Osteoblast (primary cell): ENCODE results near the gene SLC35F1. TPM values are rescaled to one million over a fixed set of nuclear protein-coding genes. Genes with fewer than 3 reads are reported as not detected.

Source experiments
- DNase-seq: peaks from one replicate; pipeline ENCODE4 v3.0.0; 2011; ENCODE audit warnings: low spot score, mixed read lengths; ENCODE audit not compliant: insufficient read length; ENCODE audit errors: missing footprints
- H2AFZ ChIP-seq: 2 replicates; pipeline ENCODE4 v1.6.0; 2011; ENCODE audit warnings: mild to moderate bottlenecking, low read length
- H3K27ac ChIP-seq: 2 replicates; pipeline ENCODE4 v1.5.1; 2011; ENCODE audit warnings: mild to moderate bottlenecking, low read depth, low read length, moderate library complexity
- H3K27me3 ChIP-seq: 2 replicates; pipeline ENCODE4 v1.6.0; 2012; ENCODE audit warnings: mild to moderate bottlenecking, control low read depth, inconsistent platforms, low read length, moderate library complexity; ENCODE audit not compliant: insufficient read depth
- H3K36me3 ChIP-seq: 2 replicates; pipeline ENCODE4 v1.5.1; 2011; ENCODE audit warnings: mild to moderate bottlenecking, low read length, control low read depth, moderate library complexity; ENCODE audit not compliant: insufficient read depth
- H3K4me1 ChIP-seq: 2 replicates; pipeline ENCODE4 v1.5.1; 2011; ENCODE audit warnings: mild to moderate bottlenecking, low read length, control low read depth, moderate library complexity; ENCODE audit not compliant: insufficient read depth
- H3K4me2 ChIP-seq: 2 replicates; pipeline ENCODE4 v1.6.0; 2011; ENCODE audit warnings: mild to moderate bottlenecking, low read length; ENCODE audit not compliant: insufficient read depth
- H3K4me3 ChIP-seq: fragments of 200-600 bp; sonication (generic); 3 replicates; pipeline ENCODE4 v1.5.1; 2012; ENCODE audit warnings: mild to moderate bottlenecking, low read length, inconsistent platforms; ENCODE audit not compliant: insufficient read depth
- H3K79me2 ChIP-seq: 2 replicates; pipeline ENCODE4 v1.6.0; 2012; ENCODE audit warnings: mild to moderate bottlenecking, low read length, control low read depth, inconsistent platforms; ENCODE audit not compliant: insufficient read depth
- H3K9me3 ChIP-seq: 2 replicates; pipeline ENCODE4 v1.5.1; 2011; ENCODE audit warnings: low read depth, low read length, control low read depth
- H4K20me1 ChIP-seq: 2 replicates; pipeline ENCODE4 v1.6.0; 2012; ENCODE audit warnings: mild to moderate bottlenecking, low read length, control low read depth; ENCODE audit not compliant: insufficient read depth
- total RNA-seq: library from RNA; depleted of rRNA; stranded (reverse); fragments of >200 nt; gene quantifications from 2 replicates; pipeline ENCODE4 v1.2.3, GENCODE V29; 2012
- TF ChIP-seq, protein P1 (sequence below): IDR thresholded peaks from 2 replicates; pipeline ENCODE4 v1.5.1; 2011; ENCODE audit warnings: mild to moderate bottlenecking, low read depth, low read length, moderate library complexity; ENCODE audit errors: extremely low read depth

SLC35F1 gene
- total RNA-seq, 1 donor, result under 0.01 TPM

DNA sequence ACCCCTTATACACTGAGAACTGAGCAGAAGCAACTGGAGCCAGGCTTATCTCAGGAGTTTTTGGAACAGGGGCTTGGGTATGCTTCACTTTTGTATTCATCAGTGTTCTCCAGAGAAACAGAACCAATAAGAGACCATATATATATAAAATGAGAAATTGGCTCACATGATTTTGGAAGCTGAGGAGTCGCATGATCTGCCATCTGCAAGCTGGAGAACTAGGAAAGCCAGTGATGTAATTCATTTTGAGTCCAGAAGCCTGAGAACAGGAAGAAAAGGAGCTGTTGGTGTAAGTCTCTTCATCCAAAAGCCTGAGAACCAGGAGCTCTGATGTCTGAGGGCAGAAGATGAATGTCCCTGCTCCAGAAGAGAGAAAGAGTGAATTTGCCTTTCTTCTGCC, 272.0 kb downstream of the SLC35F1 start:
- no peaks in the 10 kb centered on the region for H3K9me3 ChIP-seq
- no peak overlapping the region for H2AFZ ChIP-seq
- no peaks in the 10 kb centered on the region for H3K4me1 ChIP-seq
- no peaks in the 10 kb centered on the region for H3K27me3 ChIP-seq
- H4K20me1 ChIP-seq, result no peaks in the 10 kb centered on the region
- no peak overlapping the region for H3K4me3 ChIP-seq
- H3K36me3 ChIP-seq, result no peaks in the 10 kb centered on the region
- H3K4me2 ChIP-seq, result no peak overlapping the region
- H3K27ac ChIP-seq, result no peak overlapping the region
- H3K79me2 ChIP-seq, result no peaks in the 10 kb centered on the region
- TF ChIP-seq, protein P1, sequence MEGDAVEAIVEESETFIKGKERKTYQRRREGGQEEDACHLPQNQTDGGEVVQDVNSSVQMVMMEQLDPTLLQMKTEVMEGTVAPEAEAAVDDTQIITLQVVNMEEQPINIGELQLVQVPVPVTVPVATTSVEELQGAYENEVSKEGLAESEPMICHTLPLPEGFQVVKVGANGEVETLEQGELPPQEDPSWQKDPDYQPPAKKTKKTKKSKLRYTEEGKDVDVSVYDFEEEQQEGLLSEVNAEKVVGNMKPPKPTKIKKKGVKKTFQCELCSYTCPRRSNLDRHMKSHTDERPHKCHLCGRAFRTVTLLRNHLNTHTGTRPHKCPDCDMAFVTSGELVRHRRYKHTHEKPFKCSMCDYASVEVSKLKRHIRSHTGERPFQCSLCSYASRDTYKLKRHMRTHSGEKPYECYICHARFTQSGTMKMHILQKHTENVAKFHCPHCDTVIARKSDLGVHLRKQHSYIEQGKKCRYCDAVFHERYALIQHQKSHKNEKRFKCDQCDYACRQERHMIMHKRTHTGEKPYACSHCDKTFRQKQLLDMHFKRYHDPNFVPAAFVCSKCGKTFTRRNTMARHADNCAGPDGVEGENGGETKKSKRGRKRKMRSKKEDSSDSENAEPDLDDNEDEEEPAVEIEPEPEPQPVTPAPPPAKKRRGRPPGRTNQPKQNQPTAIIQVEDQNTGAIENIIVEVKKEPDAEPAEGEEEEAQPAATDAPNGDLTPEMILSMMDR, result no peak
- no peak for DNase-seq

- Histone ChIP-seq H3K4me2 (peak overlapping the region; percentile 1), H3K4me1 (no peaks in the 10 kb centered on the region), H3K9me3 (no peaks in the 10 kb centered on the region), H2AFZ (no peak overlapping the region), H3K36me3 (no peaks in the 10 kb centered on the region), H3K27ac (no peak overlapping the region), H3K4me3 (peak overlapping the region; percentile 44), H4K20me1 (no peaks in the 10 kb centered on the region), H3K27me3 (no peaks in the 10 kb centered on the region), H3K79me2 (no peaks in the 10 kb centered on the region)
- no peak for DNase-seq
- TF ChIP-seq, protein P1, result no peak
These were observed 279.9 kb downstream of the SLC35F1 start for GRCh38 chr6:118186672-118187567.

DNA sequence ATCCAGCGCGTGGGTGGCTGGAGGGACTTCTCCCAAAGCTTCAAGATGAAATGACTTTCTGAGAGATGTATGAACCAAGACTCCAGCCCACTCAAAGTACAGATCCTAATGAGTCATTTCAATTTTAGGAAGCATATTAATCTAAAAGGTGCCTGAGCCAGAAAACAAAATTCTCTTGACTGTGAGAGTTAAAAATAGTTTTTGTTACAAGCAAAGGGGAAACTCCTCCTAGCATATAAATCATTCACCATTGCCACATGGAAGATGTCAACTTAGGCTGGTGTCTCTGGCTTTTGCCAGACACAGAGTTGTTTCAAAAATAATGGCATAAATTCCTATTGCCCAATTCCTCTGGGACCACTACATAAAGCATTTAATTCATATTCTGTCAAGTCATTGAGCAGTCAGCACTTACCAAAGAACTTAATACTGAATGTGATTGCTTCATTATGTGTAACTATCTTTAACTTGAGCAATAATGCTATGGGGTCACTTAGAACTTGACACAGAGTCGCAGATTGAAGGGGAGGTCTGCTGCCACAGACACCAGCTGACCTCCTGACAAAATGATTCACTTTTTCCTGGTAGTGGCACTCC, 280.6 kb downstream of the SLC35F1 start:
- Histone ChIP-seq H3K36me3 (no peaks in the 10 kb centered on the region), H2AFZ (no peak overlapping the region), H3K4me2 (peak overlapping the region; percentile 1), H4K20me1 (no peaks in the 10 kb centered on the region), H3K9me3 (no peaks in the 10 kb centered on the region), H3K27ac (peak overlapping the region; percentile 1), H3K27me3 (no peaks in the 10 kb centered on the region), H3K79me2 (no peaks in the 10 kb centered on the region), H3K4me3 (peak overlapping the region; percentile 44), H3K4me1 (no peaks in the 10 kb centered on the region)
- DNase-seq, result no peak
- TF ChIP-seq, protein P1, result no peak

DNA sequence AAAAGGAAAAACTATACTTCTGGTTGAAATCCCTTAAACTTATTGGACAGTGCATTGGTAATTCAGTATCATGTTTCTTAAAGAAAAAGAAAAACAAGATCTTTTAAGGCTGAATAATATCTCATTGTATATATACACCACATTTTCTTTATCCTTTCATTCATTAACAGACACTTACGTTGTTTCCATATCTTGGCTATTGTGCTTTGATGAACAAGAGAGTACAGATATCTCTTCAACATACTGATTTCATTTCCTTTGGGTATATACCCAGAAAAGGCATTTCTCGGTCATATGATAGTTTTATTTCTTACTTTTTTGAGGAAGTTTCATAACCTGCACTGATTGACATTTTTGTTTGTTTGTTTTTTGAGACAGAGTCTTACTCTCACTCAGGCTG, 281.5 kb downstream of the SLC35F1 start:
- Histone ChIP-seq H3K27ac (no peak overlapping the region), H3K36me3 (no peaks in the 10 kb centered on the region), H3K9me3 (no peaks in the 10 kb centered on the region), H3K4me1 (no peaks in the 10 kb centered on the region), H2AFZ (no peak overlapping the region), H3K27me3 (no peaks in the 10 kb centered on the region), H3K4me2 (no peak overlapping the region), H4K20me1 (no peaks in the 10 kb centered on the region), H3K4me3 (no peak overlapping the region), H3K79me2 (no peaks in the 10 kb centered on the region)
- TF ChIP-seq, protein P1, result no peak
- DNase-seq, result no peak
